Measurements from ENCODE around the gene AVEN. TPM values are rescaled to one million over a fixed set of nuclear protein-coding genes. Genes with fewer than 3 reads are reported as not detected.

Gene AVEN
- polyA plus RNA-seq, 1 of the 3 experiments (the other 2 are of a cell fraction), result 7.5 TPM

DNA sequence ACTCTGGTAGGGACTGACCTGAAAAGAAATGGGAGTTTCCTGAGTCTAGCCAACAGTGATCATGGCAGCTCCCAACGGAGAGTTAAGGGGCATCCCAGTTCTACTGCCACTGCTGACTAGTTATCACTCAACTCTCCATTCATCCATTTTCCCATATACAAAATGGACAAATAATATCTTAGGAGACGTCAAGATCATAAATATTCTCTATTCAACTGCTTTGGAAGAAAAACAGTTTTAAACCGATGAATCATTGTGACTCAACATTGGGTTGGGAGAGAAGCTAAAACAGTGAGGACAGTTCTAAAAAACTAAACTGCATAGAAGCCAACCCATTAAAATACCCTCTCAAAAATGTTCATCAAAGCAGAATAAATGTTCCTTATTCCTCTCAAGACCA, 128.3 kb downstream of the AVEN start:
- no peak for DNase-seq
- H4K20me1 ChIP-seq (ENCODE audit: insufficient read depth), result no peaks in the 10 kb centered on the region
- no peak overlapping the region; the same call in 1 of the 2 replicates for H3K9ac ChIP-seq
- H3K27me3 ChIP-seq (ENCODE audit: insufficient read depth), result no peaks in the 10 kb centered on the region
- H3K27ac ChIP-seq (ENCODE audit: low read depth in 2 of 2, low read length in 1 of 2), result peak overlapping the region in 1 of 2 experiments; percentile 86; a peak in 2 of 4 replicates
- peak overlapping the region; percentile 36 for H3K4me2 ChIP-seq
- ChIA-PET POLR2A (no interaction called here), CTCF (no interaction called here)
- no peak overlapping the region for H3K4me3 ChIP-seq (ENCODE audit: low read depth in 2 of 2, low read length in 1 of 2)
- 34% methylated on average over 3 of the region's 3 CpGs for WGBS (ENCODE audit: low lambda C conversion rate)
- H3K36me3 ChIP-seq (replicated peaks in 1 of 2; ENCODE audit: control insufficient read depth in 1 of 2, insufficient read depth in 2 of 2, low read length in 1 of 2), result no peaks in the 10 kb centered on the region
- no peaks in the 10 kb centered on the region; the same call in 1 of the 2 replicates for H3K79me2 ChIP-seq (ENCODE audit: insufficient read depth)
- no peak overlapping the region for H2AFZ ChIP-seq (ENCODE audit: low read depth)
- H3K4me1 ChIP-seq (ENCODE audit: control insufficient read depth in 1 of 2, insufficient read depth in 2 of 2, low read depth in 1 of 2, low read length in 1 of 2), result peaks cover 0 to 23% of the 10 kb centered on the region in 2 experiments
- H3K9me3 ChIP-seq, result no peaks in the 10 kb centered on the region
- no peaks in the 10 kb centered on the region for H3K9me2 ChIP-seq
- peaks cover 30% of the 10 kb centered on the region for H3F3A ChIP-seq (replicated peaks; ENCODE audit: insufficient read depth)
- TF ChIP-seq NFIC (IDR thresholded peaks at IDR 0.05; ENCODE audit: borderline replicate concordance) (no peak; the same call in 1 of the 2 replicates), SIN3A (IDR thresholded peaks at IDR 0.05; ENCODE audit: borderline replicate concordance, low read depth, low read length) (no peak), RFX5 (IDR thresholded peaks at IDR 0.05; ENCODE audit: low read length) (no peak), PBX3 (IDR thresholded peaks at IDR 0.05) (peak; percentile 83), RAD21 (IDR thresholded peaks at IDR 0.05; ENCODE audit: low read length) (no peak), FOXJ3 (CRISPR knock-in tag; IDR thresholded peaks at IDR 0.05) (no peak), NRF1 (IDR thresholded peaks at IDR 0.05; ENCODE audit: low read depth, low read length) (no peak), ZBTB33 (IDR thresholded peaks at IDR 0.05; ENCODE audit: borderline replicate concordance, low read depth) (no peak), TAF1 (IDR thresholded peaks at IDR 0.05; ENCODE audit: borderline replicate concordance, low read depth, low read length) (no peak), REST (IDR thresholded peaks at IDR 0.05; ENCODE audit: low read depth, low read length) (no peak), YY1 (IDR thresholded peaks at IDR 0.05; ENCODE audit: low read depth) (no peak; the same call in 1 of the 2 replicates), TCF12 (IDR thresholded peaks at IDR 0.05) (peak; percentile 57), GATA2 (CRISPR knock-in tag; IDR thresholded peaks at IDR 0.05) (no peak), USF1 (IDR thresholded peaks at IDR 0.05; ENCODE audit: borderline replicate concordance, low read depth) (no peak), FOSL2 (IDR thresholded peaks at IDR 0.05; ENCODE audit: borderline replicate concordance, low read depth) (peak; percentile 97), JUND (IDR thresholded peaks at IDR 0.05) (peak; percentile 87), RCOR1 (IDR thresholded peaks at IDR 0.05; ENCODE audit: low read length) (no peak), GABPA (IDR thresholded peaks at IDR 0.05; ENCODE audit: low read depth) (no peak), MXI1 (IDR thresholded peaks at IDR 0.05; ENCODE audit: low read depth, low read length) (no peak)
- TF ChIP-seq, protein P1, sequence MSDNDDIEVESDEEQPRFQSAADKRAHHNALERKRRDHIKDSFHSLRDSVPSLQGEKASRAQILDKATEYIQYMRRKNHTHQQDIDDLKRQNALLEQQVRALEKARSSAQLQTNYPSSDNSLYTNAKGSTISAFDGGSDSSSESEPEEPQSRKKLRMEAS (IDR thresholded peaks at IDR 0.05; ENCODE audit: low read depth), result no peak
- TF ChIP-seq, protein P2, sequence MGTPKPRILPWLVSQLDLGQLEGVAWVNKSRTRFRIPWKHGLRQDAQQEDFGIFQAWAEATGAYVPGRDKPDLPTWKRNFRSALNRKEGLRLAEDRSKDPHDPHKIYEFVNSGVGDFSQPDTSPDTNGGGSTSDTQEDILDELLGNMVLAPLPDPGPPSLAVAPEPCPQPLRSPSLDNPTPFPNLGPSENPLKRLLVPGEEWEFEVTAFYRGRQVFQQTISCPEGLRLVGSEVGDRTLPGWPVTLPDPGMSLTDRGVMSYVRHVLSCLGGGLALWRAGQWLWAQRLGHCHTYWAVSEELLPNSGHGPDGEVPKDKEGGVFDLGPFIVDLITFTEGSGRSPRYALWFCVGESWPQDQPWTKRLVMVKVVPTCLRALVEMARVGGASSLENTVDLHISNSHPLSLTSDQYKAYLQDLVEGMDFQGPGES (IDR thresholded peaks at IDR 0.05; ENCODE audit: low read depth, low read length), result no peak
- TF ChIP-seq, protein P3, sequence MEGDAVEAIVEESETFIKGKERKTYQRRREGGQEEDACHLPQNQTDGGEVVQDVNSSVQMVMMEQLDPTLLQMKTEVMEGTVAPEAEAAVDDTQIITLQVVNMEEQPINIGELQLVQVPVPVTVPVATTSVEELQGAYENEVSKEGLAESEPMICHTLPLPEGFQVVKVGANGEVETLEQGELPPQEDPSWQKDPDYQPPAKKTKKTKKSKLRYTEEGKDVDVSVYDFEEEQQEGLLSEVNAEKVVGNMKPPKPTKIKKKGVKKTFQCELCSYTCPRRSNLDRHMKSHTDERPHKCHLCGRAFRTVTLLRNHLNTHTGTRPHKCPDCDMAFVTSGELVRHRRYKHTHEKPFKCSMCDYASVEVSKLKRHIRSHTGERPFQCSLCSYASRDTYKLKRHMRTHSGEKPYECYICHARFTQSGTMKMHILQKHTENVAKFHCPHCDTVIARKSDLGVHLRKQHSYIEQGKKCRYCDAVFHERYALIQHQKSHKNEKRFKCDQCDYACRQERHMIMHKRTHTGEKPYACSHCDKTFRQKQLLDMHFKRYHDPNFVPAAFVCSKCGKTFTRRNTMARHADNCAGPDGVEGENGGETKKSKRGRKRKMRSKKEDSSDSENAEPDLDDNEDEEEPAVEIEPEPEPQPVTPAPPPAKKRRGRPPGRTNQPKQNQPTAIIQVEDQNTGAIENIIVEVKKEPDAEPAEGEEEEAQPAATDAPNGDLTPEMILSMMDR (IDR thresholded peaks at IDR 0.05), result no peak
- TF ChIP-seq, protein P4, sequence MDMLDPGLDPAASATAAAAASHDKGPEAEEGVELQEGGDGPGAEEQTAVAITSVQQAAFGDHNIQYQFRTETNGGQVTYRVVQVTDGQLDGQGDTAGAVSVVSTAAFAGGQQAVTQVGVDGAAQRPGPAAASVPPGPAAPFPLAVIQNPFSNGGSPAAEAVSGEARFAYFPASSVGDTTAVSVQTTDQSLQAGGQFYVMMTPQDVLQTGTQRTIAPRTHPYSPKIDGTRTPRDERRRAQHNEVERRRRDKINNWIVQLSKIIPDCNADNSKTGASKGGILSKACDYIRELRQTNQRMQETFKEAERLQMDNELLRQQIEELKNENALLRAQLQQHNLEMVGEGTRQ (IDR thresholded peaks at IDR 0.05; ENCODE audit: borderline replicate concordance, low read depth, low read length), result no peak
